A549 (cell line): ENCODE data around the gene TCTN1. TPM values are rescaled to one million over a fixed set of nuclear protein-coding genes. Genes with fewer than 3 reads are reported as not detected.

ENCODE experiments used
- ATAC-seq, 2 experiments: fragments of 200-7000 bp in 1 of 2; fragments of >200 bp in 1 of 2; cut with Nextera tagmentation in 1 of 2; cut with Tn5 transposase in 1 of 2; 3 replicates each; pipeline versions ENCODE4 v1.8.0 to v1.9.1; 2018 to 2020; ENCODE audit warnings: mild to moderate bottlenecking in 1 of 2, moderate library complexity in 1 of 2
- CTCF ChIA-PET: fragments of 300-600 bp; sonication (Branson Sonifier 250); formaldehyde crosslinking; extraction: SDS; loops from one replicate; lab custom pipeline; 2021; ENCODE audit warnings: antibody characterized with exemption, inconsistent platforms; lab: Yijun Ruan, JAX
- POLR2A ChIA-PET: fragments of 350-600 bp; formaldehyde crosslinking; extraction: SDS; loops from one replicate; lab custom pipeline; 2021; ENCODE audit warnings: antibody characterized with exemption, inconsistent platforms; lab: Yijun Ruan, JAX
- DNase-seq, 2 experiments: peaks; one replicate each; pipeline versions ENCODE4 v3.0.0 to v3.0.0-alpha.2; 2011 to 2016; ENCODE audit warnings: low read depth in 1 of 2, low spot score in 1 of 2
- FAIRE-seq: peaks from 2 replicates; lab custom pipeline; 2011; peaks lifted over from hg19 to GRCh38; lab: Jason Lieb, UNC
- H3K27ac ChIP-seq, 2 experiments: fragments of >200 bp; sonication (Bioruptor Twin); formaldehyde crosslinking; 3 replicates each; pipeline ENCODE4 v1.5.1; 2016 to 2017
- H3K4me1 ChIP-seq: fragments of >200 bp; sonication (Bioruptor Twin); formaldehyde crosslinking; 3 replicates; pipeline ENCODE4 v1.6.1; 2016
- H3K4me2 ChIP-seq: fragments of >200 bp; sonication (Bioruptor Twin); formaldehyde crosslinking; 3 replicates; pipeline ENCODE4 v1.6.1; 2016
- H3K4me3 ChIP-seq: fragments of >200 bp; sonication (Bioruptor Twin); formaldehyde crosslinking; 3 replicates; pipeline ENCODE4 v1.5.1; 2016
- H3K9me3 ChIP-seq: fragments of >200 bp; sonication (Bioruptor Twin); formaldehyde crosslinking; 3 replicates; pipeline ENCODE4 v1.6.1; 2016
- ATOH8 ChIP-seq: fragments of 250-450 bp; sonication (Bioruptor Pico); IDR thresholded peaks from 2 replicates; pipeline ENCODE4 v1.5.0; 2020; ENCODE audit warnings: low read depth, mild to moderate bottlenecking, moderate library complexity
- BHLHE40 ChIP-seq: IDR thresholded peaks from 2 replicates; pipeline ENCODE4 v1.6.1; 2012; ENCODE audit warnings: low read depth, low read length, inconsistent platforms
- CEBPB ChIP-seq, 2 experiments: fragments of >200 bp in 1 of 2; sonication (Bioruptor Twin) in 1 of 2; formaldehyde crosslinking in 1 of 2; IDR thresholded peaks; 2 replicates each; pipeline ENCODE4 v1.6.1; 2012 to 2016
- CHD2 ChIP-seq: fragments of 150-350 bp; IDR thresholded peaks from 2 replicates; pipeline ENCODE4 v1.6.1; 2014; ENCODE audit warnings: low read length; ENCODE audit not compliant: partially characterized antibody
- E2F6 ChIP-seq: IDR thresholded peaks from 2 replicates; pipeline ENCODE4 v1.6.1; 2012; ENCODE audit warnings: low read depth, borderline replicate concordance
- EHF ChIP-seq: fragments of 250-450 bp; sonication (Bioruptor Pico); IDR thresholded peaks from 2 replicates; pipeline ENCODE4 v1.5.0; 2020; ENCODE audit warnings: mild to moderate bottlenecking
- EHMT2 ChIP-seq: fragments of 200-600 bp; sonication (generic); IDR thresholded peaks from 2 replicates; pipeline ENCODE4 v1.6.1; 2016; ENCODE audit warnings: antibody characterized with exemption, low read depth, mild to moderate bottlenecking, moderate library complexity
- ELK1 ChIP-seq: fragments of 150-350 bp; IDR thresholded peaks from 2 replicates; pipeline ENCODE4 v1.6.1; 2014; ENCODE audit warnings: low read depth, mild to moderate bottlenecking, low read length
- FOSL2 ChIP-seq, 2 experiments: fragments of 450-650 bp in 1 of 2; fragments of >200 bp in 1 of 2; sonication (Bioruptor Twin) in 1 of 2; formaldehyde crosslinking; IDR thresholded peaks; 2 replicates each; pipeline versions ENCODE4 v1.5.0 to v1.6.1; 2016 to 2020; ENCODE audit warnings: mild to moderate bottlenecking in 1 of 2, moderate library complexity in 1 of 2
- HDAC2 ChIP-seq: fragments of 200-600 bp; sonication (generic); IDR thresholded peaks from 2 replicates; pipeline ENCODE4 v1.6.1; 2016
- HMGXB4 ChIP-seq: fragments of 250-450 bp; sonication (Bioruptor Pico); IDR thresholded peaks from 2 replicates; pipeline ENCODE4 v1.5.0; 2021; ENCODE audit warnings: mild to moderate bottlenecking, moderate library complexity, borderline replicate concordance
- HOXB13 ChIP-seq: fragments of 250-450 bp; sonication (Bioruptor Pico); IDR thresholded peaks from 2 replicates; pipeline ENCODE4 v1.5.0; 2020; ENCODE audit warnings: low read depth, mild to moderate bottlenecking, moderate library complexity
- KDM5A ChIP-seq: fragments of 200-600 bp; sonication (generic); IDR thresholded peaks from 2 replicates; pipeline ENCODE4 v1.6.1; 2016; ENCODE audit warnings: antibody characterized with exemption, mild to moderate bottlenecking
- MAX ChIP-seq: IDR thresholded peaks from 2 replicates; pipeline ENCODE4 v1.6.1; 2012
- MYC ChIP-seq: IDR thresholded peaks from 2 replicates; pipeline ENCODE4 v1.6.1; 2012; ENCODE audit warnings: mild to moderate bottlenecking, inconsistent platforms, low read length, improper control_type of control experiment, borderline replicate concordance
- POLR2AphosphoS2 ChIP-seq: conservative IDR thresholded peaks from 2 replicates; pipeline ENCODE4 v1.6.1; 2012; ENCODE audit warnings: low read length, improper control_type of control experiment, inconsistent platforms
- RARB ChIP-seq: fragments of 250-450 bp; sonication (Bioruptor Pico); IDR thresholded peaks from 2 replicates; pipeline ENCODE4 v1.8.0; 2021; ENCODE audit warnings: mild to moderate bottlenecking, moderate library complexity
- RCOR1 ChIP-seq: fragments of 150-350 bp; IDR thresholded peaks from 2 replicates; pipeline ENCODE4 v1.6.1; 2014; ENCODE audit warnings: antibody characterized with exemption, low read length, low read depth
- RFX5 ChIP-seq: fragments of 450-650 bp; IDR thresholded peaks from 2 replicates; pipeline ENCODE4 v1.7.1; 2014; ENCODE audit warnings: antibody characterized with exemption, mild to moderate bottlenecking, moderate library complexity
- RNF2 ChIP-seq: fragments of 200-600 bp; sonication (generic); IDR thresholded peaks from 2 replicates; pipeline ENCODE4 v1.6.1; 2016; ENCODE audit warnings: low read depth, mild to moderate bottlenecking, antibody characterized with exemption, moderate library complexity, borderline replicate concordance
- TFCP2L1 ChIP-seq: fragments of 250-450 bp; sonication (Bioruptor Pico); IDR thresholded peaks from 2 replicates; pipeline ENCODE4 v1.5.0; 2021; ENCODE audit warnings: mild to moderate bottlenecking
- ZC3H11A ChIP-seq: fragments of 450-650 bp; IDR thresholded peaks from 2 replicates; pipeline ENCODE4 v1.6.1; 2014; ENCODE audit warnings: antibody characterized with exemption, mild to moderate bottlenecking
- ZFP36 ChIP-seq: fragments of 450-650 bp; IDR thresholded peaks from 2 replicates; pipeline ENCODE4 v1.6.1; 2014; ENCODE audit warnings: borderline replicate concordance; ENCODE audit not compliant: partially characterized antibody
- ZNF302 ChIP-seq: fragments of 250-450 bp; sonication (Bioruptor Pico); IDR thresholded peaks from 2 replicates; pipeline ENCODE4 v1.9.0; 2021; ENCODE audit warnings: inconsistent platforms, mild to moderate bottlenecking, moderate library complexity
- ZSCAN20 ChIP-seq: fragments of 250-450 bp; sonication (Bioruptor Pico); IDR thresholded peaks from 2 replicates; pipeline ENCODE4 v1.8.0; 2022; ENCODE audit warnings: mild to moderate bottlenecking, moderate library complexity
- WGBS: methylation state at CpG from one replicate; pipeline ENCODE4 v1.1.6; 2017; ENCODE audit errors: missing lambda C conversion rate; 5-methylcytosine and 5-hydroxymethylcytosine counted together
- polyA plus RNA-seq, 4 experiments: library from polyadenylated mRNA; depleted of rRNA in 3 of 4; stranded (reverse); fragments of >200 nt; fragmentation: RNase III in 1 of 4; extraction: RNeasy Plus Mini Kit Qiagen cat#74134 plus additional on column Dnase treatment in 1 of 4; gene quantifications; 2 replicates in 3 of 4; 3 replicates in 1 of 4; pipeline ENCODE4 v1.2.3, GENCODE V29; 2011 to 2017

The TCTN1 gene
- polyA plus RNA-seq, 2 of the 4 experiments (the other 2 are of a cell fraction) = 26.5 to 56.9 TPM

- ChIA-PET POLR2A (no interaction called here), CTCF (no interaction called here)
- Histone ChIP-seq H3K4me2 (peak overlapping the region; percentile 98), H3K27ac (peak overlapping the region in 1 of 2 experiments; percentile 77; a peak in 3 of 6 replicates), H3K4me3 (peak overlapping the region; percentile 49), H3K4me1 (0 out of 3 replicates have a peak, but pooled peaks cover 4% of the 10 kb centered on the region), H3K9me3 (no peaks in the 10 kb centered on the region)
- ATAC-seq = peak; percentile 36; a peak in 5 of 6 replicates
- 84% methylated on average over 31 of the region's 38 CpGs for WGBS
- no peak for FAIRE-seq
- DNase-seq = no peak
- TF ChIP-seq TFCP2L1 (no peak), HMGXB4 (no peak), ZFP36 (no peak), HOXB13 (CRISPR knock-in tag) (no peak), RARB (CRISPR knock-in tag) (no peak), RCOR1 (no peak), MYC (no peak), E2F6 (no peak), EHF (no peak), BHLHE40 (no peak), MAX (no peak), CHD2 (no peak), KDM5A (no peak), ATOH8 (CRISPR knock-in tag) (no peak), RFX5 (no peak), ZC3H11A (no peak), ELK1 (no peak), RNF2 (no peak), POLR2AphosphoS2 (no peak)
Measured at GRCh38 chr12:110689281-110690126, 75.6 kb downstream of the TCTN1 start.

GRCh38 chr12:110690127-110690430 is 76.2 kb downstream of the TCTN1 start:
- ChIA-PET CTCF (no interaction called here), POLR2A (no interaction called here)
- Histone ChIP-seq H3K4me2 (no peak overlapping the region), H3K9me3 (no peaks in the 10 kb centered on the region), H3K27ac (no peak overlapping the region), H3K4me1 (0 out of 3 replicates have a peak, but pooled peaks cover 4% of the 10 kb centered on the region), H3K4me3 (no peak overlapping the region)
- FAIRE-seq (no peak), ATAC-seq (no peak), DNase-seq (no peak)
- TF ChIP-seq FOSL2 (IDR thresholded peaks at IDR 0.05) (no peak), FOSL2 (CRISPR knock-in tag; IDR thresholded peaks at IDR 0.05) (no peak), ZSCAN20 (CRISPR knock-in tag) (no peak), HOXB13 (CRISPR knock-in tag) (no peak), EHMT2 (no peak), HDAC2 (no peak), ELK1 (no peak), ZNF302 (no peak), CEBPB (IDR thresholded peaks at IDR 0.05) (no peak), MYC (no peak)
- WGBS = 38% methylated on average over 4 of the region's 4 CpGs
